NCI-H748 (cell line): Measurements from ENCODE around the gene CBFB.

Source experiments
- DNase-seq: peaks from one replicate; lab custom pipeline; 2025; ENCODE audit not compliant: unreplicated experiment; lab: John Stamatoyannopoulos, UW

CBFB gene

GRCh38 chr16:67091906-67092566, 63.1 kb downstream of the CBFB start:
- DNase-seq: no peak

GRCh38 chr16:67093098-67093726, 64.3 kb downstream of the CBFB start:
- no peak for DNase-seq

GRCh38 chr16:67098599-67098998, 69.7 kb downstream of the CBFB start:
- DNase-seq: no peak

- no peak for DNase-seq
Observed at GRCh38 chr16:67100569-67101310, 71.8 kb downstream of the CBFB start.

GRCh38 chr16:67101311-67102082, 72.5 kb downstream of the CBFB start:
- DNase-seq: no peak

- DNase-seq: peak; percentile 9
Observed at GRCh38 chr16:67104061-67104460, 75.1 kb downstream of the CBFB start.

GRCh38 chr16:67104845-67105244, 75.9 kb downstream of the CBFB start:
- DNase-seq: peak; percentile 37

GRCh38 chr16:67105246-67105645, 76.3 kb downstream of the CBFB start:
- DNase-seq: no peak

- DNase-seq: no peak
Observed at GRCh38 chr16:67105881-67106280, 76.9 kb downstream of the CBFB start.

- no peak for DNase-seq
Observed at GRCh38 chr16:67108489-67108888, 79.5 kb downstream of the CBFB start.

- no peak for DNase-seq
Observed at GRCh38 chr16:67108931-67109406, 80.0 kb downstream of the CBFB start.

GRCh38 chr16:67109407-67110135, 80.6 kb downstream of the CBFB start, which contains the start of gene PHAF1:
TSS of gene PHAF1 (plus strand) at chr16:67109941. CDS start at chr16:67110176, 235 bp downstream.
- DNase-seq: peak; percentile 86

- no peak for DNase-seq
Observed at GRCh38 chr16:67111951-67112444, 83.0 kb downstream of the CBFB start.

GRCh38 chr16:67112591-67113399, 83.8 kb downstream of the CBFB start:
- DNase-seq: no peak

- DNase-seq: no peak
Observed at GRCh38 chr16:67114793-67115192, 85.8 kb downstream of the CBFB start.

- no peak for DNase-seq
Observed at GRCh38 chr16:67115639-67116038, 86.7 kb downstream of the CBFB start.

GRCh38 chr16:67116388-67117311, 87.7 kb downstream of the CBFB start:
- DNase-seq: peak; percentile 0

- no peak for DNase-seq
Observed at GRCh38 chr16:67117716-67118115, 88.8 kb downstream of the CBFB start.
